Esophagus muscularis mucosa (tissue), 4 donors: ENCODE measurements around the gene CLTB. TPM values are rescaled to one million over a fixed set of nuclear protein-coding genes. Genes with fewer than 3 reads are reported as not detected.

Experiments used
- DNase-seq: peaks from one replicate; pipeline ENCODE4 v3.0.0-alpha.2; 2017; ENCODE audit errors: extremely low spot score
- H3K27ac ChIP-seq, 4 donors: fragments of 200-600 bp; sonication (generic); replicated peaks in 1 of 4; 1 replicate in 3 of 4; 2 replicates in 1 of 4; pipeline ENCODE4 v1.5.1; 2016 to 2019; ENCODE audit warnings: mild to moderate bottlenecking in 1 of 4
- H3K27me3 ChIP-seq, 4 donors: fragments of 200-600 bp; sonication (generic); one replicate each; pipeline versions ENCODE4 v1.5.1 to v1.6.0; 2016 to 2019
- H3K36me3 ChIP-seq, 4 donors: fragments of 200-600 bp; sonication (generic); one replicate each; pipeline ENCODE4 v1.5.1; 2016 to 2019
- H3K4me1 ChIP-seq, 4 donors: fragments of 200-600 bp; sonication (generic); one replicate each; pipeline ENCODE4 v1.5.1; 2016 to 2019
- H3K4me3 ChIP-seq, 4 donors: fragments of 200-600 bp; sonication (generic); 1 replicate in 2 of 4; 2 replicates in 2 of 4; pipeline ENCODE4 v1.5.1; 2016 to 2019; ENCODE audit warnings: mild to moderate bottlenecking in 4 of 4, moderate library complexity in 1 of 4
- H3K9me3 ChIP-seq, 4 donors: fragments of 200-600 bp; sonication (generic); 1 replicate in 3 of 4; 2 replicates in 1 of 4; pipeline ENCODE4 v1.5.1; 2016 to 2019
- EP300 ChIP-seq: sonication (generic); formaldehyde crosslinking; IDR thresholded peaks from one replicate; pipeline ENCODE4 v1.6.1; 2017; ENCODE audit warnings: antibody characterized with exemption
- POLR2A ChIP-seq: fragments of 450-650 bp; IDR thresholded peaks from one replicate; pipeline ENCODE4 v1.6.1; 2017; ENCODE audit warnings: antibody characterized with exemption, moderate library complexity, mild to moderate bottlenecking, low read depth
- POLR2AphosphoS5 ChIP-seq, 2 donors: sonication (generic); formaldehyde crosslinking; IDR thresholded peaks; one replicate each; pipeline ENCODE4 v1.6.1; 2017; ENCODE audit warnings: antibody characterized with exemption in 2 of 2
- WGBS: methylation state at CpG from one replicate; pipeline ENCODE4 v1.1.5; 2018; 5-methylcytosine and 5-hydroxymethylcytosine counted together
- intact Hi-C: fragments of 100-400 bp; cut with DNase I; formaldehyde crosslinking; loops from one replicate; pipeline ENCODE4 v1.15.1; 2023
- total RNA-seq, 4 donors: library from RNA; depleted of rRNA; stranded (reverse); fragments of >200 nt; gene quantifications; one replicate each; pipeline versions ENCODE4 v1.1.0 to v1.2.1, GENCODE V29; 2016
- TF ChIP-seq, protein P1 (sequence below), 3 experiments: fragments of 200-600 bp in 2 of 3; fragments of 450-650 bp in 1 of 3; sonication (generic) in 2 of 3; IDR thresholded peaks; one replicate each; pipeline ENCODE4 v1.5.1; 2017 to 2019; ENCODE audit warnings: antibody characterized with exemption in 3 of 3, mild to moderate bottlenecking in 2 of 3, moderate library complexity in 1 of 3

Gene CLTB
- total RNA-seq, 4 donors from 2014 or later: 220 to 267 (median 239) TPM

DNA sequence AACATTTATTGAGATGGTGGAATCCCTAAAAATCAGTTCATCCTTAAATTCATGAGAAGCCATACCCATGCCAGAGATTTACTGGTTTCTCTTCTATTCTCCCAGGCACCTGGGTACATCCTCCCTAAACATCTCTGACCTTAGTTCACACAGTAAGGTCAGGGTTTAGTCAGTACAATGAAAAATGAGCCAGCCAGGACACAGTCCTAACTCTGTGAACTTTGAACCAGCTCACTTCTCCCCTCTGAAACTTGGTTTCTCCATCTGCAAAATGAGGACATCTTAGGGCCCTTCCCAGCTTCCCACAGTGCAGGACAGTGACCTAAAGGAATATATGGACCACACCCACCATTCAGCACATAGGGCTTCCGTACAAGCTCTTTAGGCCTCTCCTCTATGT lies 29.8 kb downstream of the CLTB start:
- Histone ChIP-seq H3K27me3 (no peaks in the 10 kb centered on the region), H3K27ac (no peak overlapping the region), H3K4me1 (peaks cover 34 to 50% (median 42%) of the 10 kb centered on the region in 4 donors), H3K4me3 (no peak overlapping the region), H3K9me3 (no peaks in the 10 kb centered on the region), H3K36me3 (peaks cover 28 to 62% (median 51%) of the 10 kb centered on the region in 4 donors)
- intact Hi-C loops: no loop called here
- WGBS: 71% methylated on average over 1 of the region's 1 CpG
- no peak for TF ChIP-seq EP300
- no peak for TF ChIP-seq POLR2A
- no peak for TF ChIP-seq POLR2AphosphoS5 (IDR thresholded peaks at IDR 0.05)
- TF ChIP-seq, protein P1, sequence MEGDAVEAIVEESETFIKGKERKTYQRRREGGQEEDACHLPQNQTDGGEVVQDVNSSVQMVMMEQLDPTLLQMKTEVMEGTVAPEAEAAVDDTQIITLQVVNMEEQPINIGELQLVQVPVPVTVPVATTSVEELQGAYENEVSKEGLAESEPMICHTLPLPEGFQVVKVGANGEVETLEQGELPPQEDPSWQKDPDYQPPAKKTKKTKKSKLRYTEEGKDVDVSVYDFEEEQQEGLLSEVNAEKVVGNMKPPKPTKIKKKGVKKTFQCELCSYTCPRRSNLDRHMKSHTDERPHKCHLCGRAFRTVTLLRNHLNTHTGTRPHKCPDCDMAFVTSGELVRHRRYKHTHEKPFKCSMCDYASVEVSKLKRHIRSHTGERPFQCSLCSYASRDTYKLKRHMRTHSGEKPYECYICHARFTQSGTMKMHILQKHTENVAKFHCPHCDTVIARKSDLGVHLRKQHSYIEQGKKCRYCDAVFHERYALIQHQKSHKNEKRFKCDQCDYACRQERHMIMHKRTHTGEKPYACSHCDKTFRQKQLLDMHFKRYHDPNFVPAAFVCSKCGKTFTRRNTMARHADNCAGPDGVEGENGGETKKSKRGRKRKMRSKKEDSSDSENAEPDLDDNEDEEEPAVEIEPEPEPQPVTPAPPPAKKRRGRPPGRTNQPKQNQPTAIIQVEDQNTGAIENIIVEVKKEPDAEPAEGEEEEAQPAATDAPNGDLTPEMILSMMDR (IDR thresholded peaks at IDR 0.05): no peak
- DNase-seq: no peak

DNA sequence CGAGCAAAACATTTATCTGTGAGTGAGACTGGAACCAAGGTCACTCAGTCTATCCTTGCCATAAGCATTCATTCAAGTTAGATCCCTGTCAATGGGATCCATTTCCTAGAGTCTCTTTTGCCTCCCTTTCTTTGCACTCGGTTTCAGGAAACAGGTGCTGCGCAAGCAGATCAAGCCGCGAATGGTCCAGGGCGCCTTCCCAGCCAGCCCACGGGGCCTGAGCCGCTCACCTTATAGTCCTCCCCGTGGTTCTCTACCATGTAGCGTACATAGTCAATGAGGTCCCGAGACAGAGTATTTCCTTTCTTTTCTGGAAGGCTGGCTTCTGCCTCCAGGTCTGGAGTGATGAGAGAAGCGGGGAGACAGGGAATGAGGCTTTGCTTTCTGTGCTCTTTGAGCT lies 31.3 kb downstream of the CLTB start:
- no peak overlapping the region for H3K4me3 ChIP-seq
- intact Hi-C loops: no loop called here
- no peak for TF ChIP-seq EP300
- no peak for TF ChIP-seq POLR2AphosphoS5 (IDR thresholded peaks at IDR 0.05)
- TF ChIP-seq, protein P1 (IDR thresholded peaks at IDR 0.05): no peak
- no peak for TF ChIP-seq POLR2A
- DNase-seq: no peak
- no peaks in the 10 kb centered on the region for H3K9me3 ChIP-seq
- WGBS: 93% methylated on average over 12 of the region's 12 CpGs
- no peaks in the 10 kb centered on the region for H3K27me3 ChIP-seq
- peaks cover 34 to 52% (median 47%) of the 10 kb centered on the region in 4 donors for H3K4me1 ChIP-seq
- H3K36me3 ChIP-seq: peaks cover 21 to 47% (median 43%) of the 10 kb centered on the region in 4 donors
- no peak overlapping the region for H3K27ac ChIP-seq

DNA sequence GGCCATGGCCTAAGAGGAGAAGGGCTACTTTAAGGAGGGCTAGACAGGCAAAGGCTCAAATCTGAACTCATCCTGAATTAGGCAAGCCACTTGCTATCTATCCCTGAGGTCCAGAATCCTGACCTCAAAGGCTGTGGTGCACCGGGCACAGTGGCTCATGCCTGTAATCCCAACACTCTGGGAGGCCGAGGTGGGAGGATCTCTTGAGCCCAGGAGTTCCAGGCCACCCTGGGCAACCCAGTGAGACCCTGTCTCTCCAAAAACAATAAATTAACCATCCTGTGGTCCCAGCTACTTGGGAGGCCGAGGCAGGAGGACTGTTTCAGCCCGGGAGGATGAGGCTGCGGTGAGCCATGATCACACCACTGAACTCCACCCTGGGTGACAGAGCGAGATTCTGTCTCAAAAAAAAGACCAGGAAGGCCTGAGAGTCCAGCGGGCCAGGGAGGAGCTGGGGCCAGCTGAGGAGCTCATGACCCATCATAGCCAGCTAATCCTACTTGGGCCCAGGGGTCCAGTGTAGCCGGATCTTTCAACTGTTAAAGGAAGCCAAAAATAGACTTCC lies 31.9 kb downstream of the CLTB start:
- WGBS: 88% methylated on average over 8 of the region's 8 CpGs
- peaks cover 21 to 47% (median 43%) of the 10 kb centered on the region in 4 donors for H3K36me3 ChIP-seq
- DNase-seq: no peak

DNA sequence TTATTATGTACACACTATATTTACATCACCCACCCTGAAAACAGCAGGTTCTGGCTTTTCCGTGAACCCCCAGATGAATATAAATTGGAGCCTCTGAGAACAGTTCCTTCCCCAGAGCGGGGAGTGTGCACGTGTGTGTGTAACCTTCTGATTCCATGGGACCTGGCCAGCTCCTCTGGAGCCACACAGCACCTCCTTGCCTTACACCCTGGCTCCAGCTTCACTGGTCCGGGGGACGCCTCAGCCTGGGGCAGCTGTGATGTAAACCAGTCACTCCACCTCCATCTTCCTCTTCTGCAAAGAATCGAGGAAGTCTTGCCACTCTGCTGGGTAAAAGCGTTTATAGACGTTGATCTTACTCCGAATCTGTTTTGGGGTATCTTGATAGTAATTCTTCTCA lies 32.4 kb downstream of the CLTB start:
- intact Hi-C loops: no loop called here
- TF ChIP-seq POLR2AphosphoS5 (IDR thresholded peaks at IDR 0.05) (no peak), POLR2A (no peak), EP300 (no peak)
- TF ChIP-seq, protein P1 (IDR thresholded peaks at IDR 0.05): no peak
- Histone ChIP-seq H3K4me3 (no peak overlapping the region), H3K9me3 (no peaks in the 10 kb centered on the region), H3K27me3 (no peaks in the 10 kb centered on the region), H3K4me1 (peaks cover 28 to 44% (median 39%) of the 10 kb centered on the region in 4 donors), H3K36me3 (peaks cover 21 to 47% (median 45%) of the 10 kb centered on the region in 4 donors), H3K27ac (no peak overlapping the region)
- WGBS: 88% methylated on average over 9 of the region's 9 CpGs
- DNase-seq: no peak

More for the DNA sequence above, 31.9 kb downstream of the CLTB start:
- Histone ChIP-seq H3K27me3 (no peaks in the 10 kb centered on the region), H3K4me3 (no peak overlapping the region), H3K27ac (no peak overlapping the region), H3K9me3 (no peaks in the 10 kb centered on the region), H3K4me1 (peaks cover 29 to 46% (median 41%) of the 10 kb centered on the region in 4 donors)
- intact Hi-C loops: no loop called here
- no peak for TF ChIP-seq EP300
- TF ChIP-seq POLR2A: no peak
- no peak for TF ChIP-seq POLR2AphosphoS5 (IDR thresholded peaks at IDR 0.05)
- TF ChIP-seq, protein P1 (IDR thresholded peaks at IDR 0.05): no peak
